ENCODE results near the gene VEPH1.
A peak's percentile ranks its signal among the peaks of the same experiment; 100 is the strongest.

The VEPH1 gene

DNA sequence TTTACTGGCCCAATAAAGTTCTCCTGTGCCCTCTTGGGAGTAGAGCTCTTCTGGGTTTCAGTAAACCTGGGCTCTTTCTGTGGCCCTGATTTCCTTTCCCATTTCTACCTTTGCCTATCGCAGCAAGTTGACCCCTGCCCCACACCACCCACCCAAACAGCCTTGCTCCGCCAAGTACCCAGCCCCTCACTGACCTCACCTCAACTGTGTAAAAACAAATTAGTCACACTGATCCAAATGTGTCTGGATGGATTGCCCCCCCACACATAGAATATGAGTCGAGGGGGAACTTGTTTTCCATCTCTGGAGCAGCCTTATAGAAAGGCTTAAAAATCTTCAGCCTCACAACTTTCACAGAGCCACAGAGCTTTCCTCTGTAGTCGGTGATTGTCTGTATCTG is 28.6 kb upstream of the VEPH1 start:
- H3K4me1 ChIP-seq (ENCODE audit: low read length), result peaks cover 12% of the 10 kb centered on the region
- H3K27me3 ChIP-seq (ENCODE audit: low read depth, low read length), result no peaks in the 10 kb centered on the region
- H3K9ac ChIP-seq (ENCODE audit: low read length), result no peak overlapping the region
- H3K79me2 ChIP-seq (ENCODE audit: low read length), result no peaks in the 10 kb centered on the region
- no peaks in the 10 kb centered on the region for H4K20me1 ChIP-seq (ENCODE audit: insufficient read depth, low read length)
- no peak overlapping the region for H3K4me3 ChIP-seq (ENCODE audit: low read length)
- no peak overlapping the region for H3K27ac ChIP-seq (ENCODE audit: low read length)
- peak overlapping the region; percentile 89 for H2AFZ ChIP-seq (ENCODE audit: low read depth, low read length)
- H3K9me3 ChIP-seq (ENCODE audit: insufficient read depth, low read length), result no peaks in the 10 kb centered on the region
- TF ChIP-seq, protein P1, sequence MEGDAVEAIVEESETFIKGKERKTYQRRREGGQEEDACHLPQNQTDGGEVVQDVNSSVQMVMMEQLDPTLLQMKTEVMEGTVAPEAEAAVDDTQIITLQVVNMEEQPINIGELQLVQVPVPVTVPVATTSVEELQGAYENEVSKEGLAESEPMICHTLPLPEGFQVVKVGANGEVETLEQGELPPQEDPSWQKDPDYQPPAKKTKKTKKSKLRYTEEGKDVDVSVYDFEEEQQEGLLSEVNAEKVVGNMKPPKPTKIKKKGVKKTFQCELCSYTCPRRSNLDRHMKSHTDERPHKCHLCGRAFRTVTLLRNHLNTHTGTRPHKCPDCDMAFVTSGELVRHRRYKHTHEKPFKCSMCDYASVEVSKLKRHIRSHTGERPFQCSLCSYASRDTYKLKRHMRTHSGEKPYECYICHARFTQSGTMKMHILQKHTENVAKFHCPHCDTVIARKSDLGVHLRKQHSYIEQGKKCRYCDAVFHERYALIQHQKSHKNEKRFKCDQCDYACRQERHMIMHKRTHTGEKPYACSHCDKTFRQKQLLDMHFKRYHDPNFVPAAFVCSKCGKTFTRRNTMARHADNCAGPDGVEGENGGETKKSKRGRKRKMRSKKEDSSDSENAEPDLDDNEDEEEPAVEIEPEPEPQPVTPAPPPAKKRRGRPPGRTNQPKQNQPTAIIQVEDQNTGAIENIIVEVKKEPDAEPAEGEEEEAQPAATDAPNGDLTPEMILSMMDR (IDR thresholded peaks at IDR 0.05; ENCODE audit: low read depth, low read length), result no peak
- TF ChIP-seq EZH2phosphoT487 (IDR thresholded peaks at IDR 0.05; ENCODE audit: low read depth), result no peak
- peak overlapping the region; percentile 54; the same call in 1 of the 2 replicates for H3K4me2 ChIP-seq (ENCODE audit: low read length)
- no peaks in the 10 kb centered on the region for H3K36me3 ChIP-seq (replicated peaks; ENCODE audit: low read depth, low read length)

DNA sequence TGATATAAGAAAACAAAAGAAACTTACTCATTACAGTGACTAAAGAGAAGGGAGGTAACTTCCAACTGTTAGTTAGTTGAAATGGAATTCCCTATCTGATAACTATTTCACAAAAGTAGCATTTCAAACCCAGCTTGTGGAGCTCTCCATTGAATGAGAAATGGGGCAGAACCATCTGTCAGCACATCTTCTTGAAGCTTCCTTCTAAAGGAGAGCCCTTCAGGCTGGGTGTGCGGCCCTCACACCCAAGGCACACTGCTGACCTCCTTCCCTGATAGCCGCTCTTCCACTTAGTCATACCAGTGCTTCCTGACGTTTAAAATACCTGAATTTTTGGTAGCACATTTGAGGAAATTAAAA is 28.1 kb upstream of the VEPH1 start:
- no peak overlapping the region for H3K4me3 ChIP-seq (ENCODE audit: low read length)
- no peaks in the 10 kb centered on the region for H3K36me3 ChIP-seq (replicated peaks; ENCODE audit: low read depth, low read length)
- peak overlapping the region; percentile 89 for H2AFZ ChIP-seq (ENCODE audit: low read depth, low read length)
- H3K9me3 ChIP-seq (ENCODE audit: insufficient read depth, low read length), result no peaks in the 10 kb centered on the region
- no peaks in the 10 kb centered on the region for H3K27me3 ChIP-seq (ENCODE audit: low read depth, low read length)
- H3K79me2 ChIP-seq (ENCODE audit: low read length), result no peaks in the 10 kb centered on the region
- no peak for TF ChIP-seq EZH2phosphoT487 (IDR thresholded peaks at IDR 0.05; ENCODE audit: low read depth)
- TF ChIP-seq, protein P1 (IDR thresholded peaks at IDR 0.05; ENCODE audit: low read depth, low read length), result no peak
- no peak overlapping the region for H3K27ac ChIP-seq (ENCODE audit: low read length)
- no peaks in the 10 kb centered on the region for H4K20me1 ChIP-seq (ENCODE audit: insufficient read depth, low read length)
- no peak overlapping the region for H3K9ac ChIP-seq (ENCODE audit: low read length)
- H3K4me2 ChIP-seq (ENCODE audit: low read length), result no peak overlapping the region
- H3K4me1 ChIP-seq (ENCODE audit: low read length), result peaks cover 12% of the 10 kb centered on the region

DNA sequence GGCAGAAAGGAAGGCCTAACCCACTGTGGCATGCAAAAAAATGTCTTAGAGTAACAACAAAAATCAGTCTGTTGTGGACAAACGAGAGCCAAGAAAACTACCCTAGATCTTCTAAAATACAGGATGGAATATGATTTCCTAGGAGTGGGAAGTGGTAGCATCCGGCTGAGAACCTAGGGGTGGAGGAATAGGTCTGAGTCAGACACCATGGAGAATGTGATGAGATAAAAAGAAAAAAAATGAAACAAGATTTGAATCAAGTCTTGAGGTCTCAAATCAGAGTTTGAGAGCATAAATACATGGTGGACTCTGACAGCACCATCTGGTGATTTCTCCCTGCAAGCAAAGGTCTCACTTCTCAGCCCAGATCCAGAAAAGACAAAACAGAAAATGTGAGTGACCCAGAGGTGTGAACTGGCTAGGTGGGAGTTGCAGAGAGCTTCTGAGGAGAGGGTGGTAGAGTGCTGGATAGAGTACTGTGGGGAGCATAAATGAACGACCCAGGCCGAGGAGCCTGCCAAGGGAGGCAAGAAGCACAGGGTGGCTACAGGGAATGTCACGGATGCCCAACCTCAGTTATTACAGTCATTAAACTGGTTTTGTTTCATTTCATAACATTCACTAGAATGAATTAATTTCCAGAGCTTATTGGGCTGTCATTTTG is 27.6 kb upstream of the VEPH1 start:
- peaks cover 12% of the 10 kb centered on the region for H3K4me1 ChIP-seq (ENCODE audit: low read length)
- H3K4me3 ChIP-seq (ENCODE audit: low read length), result no peak overlapping the region
- H3K27ac ChIP-seq (ENCODE audit: low read length), result no peak overlapping the region
- no peak overlapping the region for H3K9ac ChIP-seq (ENCODE audit: low read length)
- no peak overlapping the region for H2AFZ ChIP-seq (ENCODE audit: low read depth, low read length)
- no peaks in the 10 kb centered on the region for H3K27me3 ChIP-seq (ENCODE audit: low read depth, low read length)
- no peaks in the 10 kb centered on the region for H3K9me3 ChIP-seq (ENCODE audit: insufficient read depth, low read length)
- no peaks in the 10 kb centered on the region for H4K20me1 ChIP-seq (ENCODE audit: insufficient read depth, low read length)
- H3K4me2 ChIP-seq (ENCODE audit: low read length), result no peak overlapping the region
- no peaks in the 10 kb centered on the region for H3K36me3 ChIP-seq (replicated peaks; ENCODE audit: low read depth, low read length)
- H3K79me2 ChIP-seq (ENCODE audit: low read length), result no peaks in the 10 kb centered on the region
- TF ChIP-seq, protein P1 (IDR thresholded peaks at IDR 0.05; ENCODE audit: low read depth, low read length), result no peak
- TF ChIP-seq EZH2phosphoT487 (IDR thresholded peaks at IDR 0.05; ENCODE audit: low read depth), result no peak

DNA sequence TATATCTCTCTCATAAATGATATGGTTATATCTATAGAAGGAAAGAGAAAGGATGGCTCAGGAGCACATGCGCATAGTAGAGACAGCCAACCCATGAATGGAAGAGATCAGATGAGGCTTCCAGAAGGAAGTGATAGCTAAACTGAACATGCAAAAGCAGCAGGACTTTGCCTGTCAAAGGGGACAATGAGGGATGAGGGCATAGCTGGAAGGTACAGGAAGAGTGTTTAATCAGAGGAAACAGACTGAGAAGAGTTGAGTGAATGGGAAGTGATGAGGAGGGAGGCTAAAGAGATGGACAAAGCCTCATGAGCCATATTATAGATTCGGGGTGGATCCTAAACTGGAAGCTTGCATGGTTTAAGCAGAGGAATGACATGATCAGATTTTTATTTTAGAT is 26.5 kb upstream of the VEPH1 start:
- H2AFZ ChIP-seq (ENCODE audit: low read depth, low read length), result no peak overlapping the region

More for the DNA sequence above, 26.5 kb upstream of the VEPH1 start:
- no peaks in the 10 kb centered on the region for H3K36me3 ChIP-seq (replicated peaks; ENCODE audit: low read depth, low read length)
- no peak overlapping the region for H3K4me3 ChIP-seq (ENCODE audit: low read length)
- H3K27ac ChIP-seq (ENCODE audit: low read length), result no peak overlapping the region
- no peaks in the 10 kb centered on the region for H3K9me3 ChIP-seq (ENCODE audit: insufficient read depth, low read length)
- H4K20me1 ChIP-seq (ENCODE audit: insufficient read depth, low read length), result no peaks in the 10 kb centered on the region
- H3K4me2 ChIP-seq (ENCODE audit: low read length), result no peak overlapping the region
- H3K79me2 ChIP-seq (ENCODE audit: low read length), result no peaks in the 10 kb centered on the region
- H3K9ac ChIP-seq (ENCODE audit: low read length), result no peak overlapping the region
- H3K4me1 ChIP-seq (ENCODE audit: low read length), result peaks cover 12% of the 10 kb centered on the region
- H3K27me3 ChIP-seq (ENCODE audit: low read depth, low read length), result no peaks in the 10 kb centered on the region
- TF ChIP-seq, protein P1 (IDR thresholded peaks at IDR 0.05; ENCODE audit: low read depth, low read length), result no peak
- no peak for TF ChIP-seq EZH2phosphoT487 (IDR thresholded peaks at IDR 0.05; ENCODE audit: low read depth)
